ENCODE results near the gene PLXNA3. TPM values are rescaled to one million over a fixed set of nuclear protein-coding genes. Genes with fewer than 3 reads are reported as not detected.

Gene PLXNA3
- total RNA-seq, 1 donor from 2014 or later: 4.3 TPM

DNA sequence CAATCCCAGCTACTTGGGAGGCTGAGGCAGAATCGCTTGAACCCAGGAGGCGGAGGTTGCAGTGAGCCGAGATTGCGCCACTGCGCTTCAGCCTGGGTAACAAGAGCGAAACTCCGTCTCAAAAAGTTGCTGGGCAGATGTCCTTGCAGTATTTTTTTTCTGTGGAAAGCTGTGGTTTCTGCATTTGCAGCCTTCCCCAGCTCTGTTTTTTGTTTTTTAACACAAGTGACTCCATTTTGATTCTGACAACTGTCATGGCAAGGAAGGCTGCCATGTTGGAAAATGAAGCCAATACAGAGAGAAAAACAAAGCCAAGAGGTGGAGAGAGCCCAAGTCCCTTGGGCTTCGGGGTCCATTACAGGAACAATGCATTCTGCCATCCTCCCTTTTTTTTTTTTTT is 44.0 kb downstream of the PLXNA3 start:
- H3K27me3 ChIP-seq: no peaks in the 10 kb centered on the region
- H4K20me1 ChIP-seq (ENCODE audit: low read depth): no peaks in the 10 kb centered on the region
- H3K4me3 ChIP-seq: no peak overlapping the region
- no peaks in the 10 kb centered on the region for H3K79me2 ChIP-seq (ENCODE audit: low read depth)
- no peak overlapping the region for H2AFZ ChIP-seq (replicated peaks)
- no peak overlapping the region for H3K9ac ChIP-seq
- no peak overlapping the region for H3K4me3 Mint-ChIP-seq
- H3K9me3 ChIP-seq (ENCODE audit: low read depth): no peaks in the 10 kb centered on the region
- H3K27ac ChIP-seq: no peak overlapping the region
- peaks cover 10% of the 10 kb centered on the region for H3K9me3 Mint-ChIP-seq
- H3F3A ChIP-seq (ENCODE audit: low read depth): no peaks in the 10 kb centered on the region
- H3K36me3 ChIP-seq: no peaks in the 10 kb centered on the region
- H3K4me2 ChIP-seq: no peak overlapping the region
- H3K36me3 Mint-ChIP-seq: peaks cover 2% of the 10 kb centered on the region
- peaks cover 3% of the 10 kb centered on the region for H3K27me3 Mint-ChIP-seq (ENCODE audit: insufficient read depth, low read depth)
- no peak for DNase-seq (ENCODE audit: low spot score)
- TF ChIP-seq EZH2 (IDR thresholded peaks at IDR 0.05) (no peak), EZH2phosphoT487 (IDR thresholded peaks at IDR 0.05) (no peak)
- TF ChIP-seq, protein P1, sequence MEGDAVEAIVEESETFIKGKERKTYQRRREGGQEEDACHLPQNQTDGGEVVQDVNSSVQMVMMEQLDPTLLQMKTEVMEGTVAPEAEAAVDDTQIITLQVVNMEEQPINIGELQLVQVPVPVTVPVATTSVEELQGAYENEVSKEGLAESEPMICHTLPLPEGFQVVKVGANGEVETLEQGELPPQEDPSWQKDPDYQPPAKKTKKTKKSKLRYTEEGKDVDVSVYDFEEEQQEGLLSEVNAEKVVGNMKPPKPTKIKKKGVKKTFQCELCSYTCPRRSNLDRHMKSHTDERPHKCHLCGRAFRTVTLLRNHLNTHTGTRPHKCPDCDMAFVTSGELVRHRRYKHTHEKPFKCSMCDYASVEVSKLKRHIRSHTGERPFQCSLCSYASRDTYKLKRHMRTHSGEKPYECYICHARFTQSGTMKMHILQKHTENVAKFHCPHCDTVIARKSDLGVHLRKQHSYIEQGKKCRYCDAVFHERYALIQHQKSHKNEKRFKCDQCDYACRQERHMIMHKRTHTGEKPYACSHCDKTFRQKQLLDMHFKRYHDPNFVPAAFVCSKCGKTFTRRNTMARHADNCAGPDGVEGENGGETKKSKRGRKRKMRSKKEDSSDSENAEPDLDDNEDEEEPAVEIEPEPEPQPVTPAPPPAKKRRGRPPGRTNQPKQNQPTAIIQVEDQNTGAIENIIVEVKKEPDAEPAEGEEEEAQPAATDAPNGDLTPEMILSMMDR (IDR thresholded peaks at IDR 0.05): no peak
- no peaks in the 10 kb centered on the region for H3K4me1 Mint-ChIP-seq
- no peaks in the 10 kb centered on the region for H3K4me1 ChIP-seq
- H3K27ac Mint-ChIP-seq: no peak overlapping the region

DNA sequence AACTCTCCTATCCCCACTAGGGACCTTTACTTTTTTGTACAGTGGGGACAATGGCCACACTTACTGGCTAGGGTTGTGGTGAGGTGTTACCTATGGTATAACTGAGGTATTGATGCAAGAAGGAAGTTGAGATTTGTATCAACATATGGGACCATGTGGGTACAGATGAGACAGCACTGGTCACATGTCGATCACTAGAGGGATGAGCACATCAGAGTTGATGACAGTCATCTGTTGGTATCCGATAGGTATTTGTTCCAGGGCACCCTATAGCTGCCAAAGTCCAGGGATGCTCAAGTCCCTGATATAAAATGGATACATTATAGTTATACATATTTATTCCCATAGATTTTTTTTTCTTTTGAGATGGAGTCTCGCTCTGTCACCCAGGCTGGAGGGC is 44.9 kb downstream of the PLXNA3 start:
- H3K9me3 Mint-ChIP-seq: peaks cover 10% of the 10 kb centered on the region

DNA sequence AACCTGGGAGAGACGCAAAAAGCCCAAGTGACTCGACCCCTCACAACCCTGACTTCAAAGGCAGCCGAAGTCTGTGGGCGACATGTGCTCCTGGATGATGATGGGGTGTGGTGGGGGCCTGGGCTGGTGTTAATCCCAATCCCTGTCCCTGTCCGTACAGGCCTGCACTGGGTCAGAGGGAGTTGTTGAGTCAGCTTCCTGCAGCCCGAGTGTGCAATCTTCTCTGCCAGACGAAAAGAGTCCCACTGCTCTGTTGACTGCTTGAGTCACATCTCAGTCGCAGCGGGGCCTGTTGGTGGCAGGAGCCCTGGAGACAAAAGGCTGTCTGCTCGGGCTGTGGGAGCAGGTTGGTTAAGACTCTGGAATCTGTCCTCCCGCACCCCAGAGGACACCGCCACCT is 47.7 kb downstream of the PLXNA3 start:
- Histone ChIP-seq H3K27ac (no peak overlapping the region), H3K36me3 (no peaks in the 10 kb centered on the region), H3K79me2 (ENCODE audit: low read depth) (no peaks in the 10 kb centered on the region), H3K4me3 (no peak overlapping the region), H4K20me1 (ENCODE audit: low read depth) (no peaks in the 10 kb centered on the region), H3K4me1 (no peaks in the 10 kb centered on the region), H3K27me3 (no peaks in the 10 kb centered on the region), H3K9me3 (ENCODE audit: low read depth) (peaks cover 3% of the 10 kb centered on the region), H3K4me2 (no peak overlapping the region), H2AFZ (replicated peaks) (no peak overlapping the region), H3F3A (ENCODE audit: low read depth) (no peaks in the 10 kb centered on the region), H3K9ac (no peak overlapping the region)
- no peak overlapping the region for H3K27ac Mint-ChIP-seq
- peaks cover 7% of the 10 kb centered on the region for H3K27me3 Mint-ChIP-seq (ENCODE audit: insufficient read depth, low read depth)
- no peak for DNase-seq (ENCODE audit: low spot score)
- H3K4me1 Mint-ChIP-seq: no peaks in the 10 kb centered on the region
- TF ChIP-seq, protein P1 (IDR thresholded peaks at IDR 0.05): no peak
- H3K36me3 Mint-ChIP-seq: peaks cover 15% of the 10 kb centered on the region
- no peak overlapping the region for H3K4me3 Mint-ChIP-seq
- H3K9me3 Mint-ChIP-seq: peaks cover 19% of the 10 kb centered on the region

More for the DNA sequence above, 44.9 kb downstream of the PLXNA3 start:
- Histone ChIP-seq H3K4me3 (no peak overlapping the region), H3F3A (ENCODE audit: low read depth) (no peaks in the 10 kb centered on the region), H3K4me1 (no peaks in the 10 kb centered on the region), H3K9ac (no peak overlapping the region), H3K27ac (no peak overlapping the region), H3K9me3 (ENCODE audit: low read depth) (no peaks in the 10 kb centered on the region), H3K27me3 (no peaks in the 10 kb centered on the region), H4K20me1 (ENCODE audit: low read depth) (no peaks in the 10 kb centered on the region), H3K36me3 (no peaks in the 10 kb centered on the region), H3K79me2 (ENCODE audit: low read depth) (no peaks in the 10 kb centered on the region), H3K4me2 (no peak overlapping the region), H2AFZ (replicated peaks) (no peak overlapping the region)
- TF ChIP-seq, protein P1 (IDR thresholded peaks at IDR 0.05): no peak
- Mint-ChIP-seq H3K4me3 (no peak overlapping the region), H3K36me3 (peaks cover 2% of the 10 kb centered on the region), H3K4me1 (no peaks in the 10 kb centered on the region), H3K27me3 (ENCODE audit: insufficient read depth, low read depth) (peaks cover 3% of the 10 kb centered on the region), H3K27ac (no peak overlapping the region)
- no peak for DNase-seq (ENCODE audit: low spot score)

All from neural progenitor cell (in vitro differentiated cells).